Endothelial cell of umbilical vein (primary cell): ENCODE data around the gene VIP. TPM values are rescaled to one million over a fixed set of nuclear protein-coding genes. Genes with fewer than 3 reads are reported as not detected.

Source experiments
- BruUV-seq: library from RNA; stranded (reverse); fragments of 400-500 nt; replicated peaks from 2 replicates; lab custom pipeline; 2021; lab: Mats Ljungman, UMichigan
- CTCF ChIA-PET: fragments of 300-600, 350-600 bp; sonication (Branson Sonifier 250); formaldehyde crosslinking; loops from one replicate; lab custom pipeline; 2021; ENCODE audit warnings: antibody characterized with exemption, inconsistent platforms; lab: Charles Lee
- POLR2A ChIA-PET: fragments of 300-600, 350-600 bp; sonication (Branson Sonifier 250); formaldehyde crosslinking; loops from one replicate; lab custom pipeline; 2021; ENCODE audit warnings: antibody characterized with exemption, inconsistent platforms; lab: Charles Lee
- DNase-seq: peaks from one replicate; pipeline ENCODE4 v3.0.0-alpha.2; 2011; ENCODE audit warnings: low read depth, low spot score
- FAIRE-seq: peaks from 2 replicates; lab custom pipeline; 2011; peaks lifted over from hg19 to GRCh38; lab: Jason Lieb, UNC
- H2AFZ ChIP-seq: 2 replicates; pipeline ENCODE4 v1.6.0; 2012; ENCODE audit warnings: low read depth, low read length, control low read depth, inconsistent platforms
- H3K27ac ChIP-seq: 2 replicates; pipeline ENCODE4 v1.5.1; 2011; ENCODE audit warnings: low read depth, mild to moderate bottlenecking, control low read depth, low read length, moderate library complexity; ENCODE audit not compliant: insufficient read depth
- H3K27me3 ChIP-seq, 2 experiments: 2 replicates each; pipeline versions ENCODE4 v1.6.0 to v1.6.1; 2011; ENCODE audit warnings: low read length in 2 of 2, mixed read lengths in 1 of 2; ENCODE audit not compliant: control insufficient read depth in 2 of 2, insufficient read depth in 2 of 2
- H3K36me3 ChIP-seq, 2 experiments: 2 replicates in 1 of 2; 3 replicates in 1 of 2; pipeline ENCODE4 v1.5.1; 2011; ENCODE audit warnings: low read length in 2 of 2, mild to moderate bottlenecking in 1 of 2, moderate library complexity in 1 of 2; ENCODE audit not compliant: control insufficient read depth in 2 of 2, insufficient read depth in 2 of 2; ENCODE audit errors: extremely low read depth in 1 of 2
- H3K4me1 ChIP-seq: 3 replicates; pipeline ENCODE4 v1.5.1; 2011; ENCODE audit warnings: mild to moderate bottlenecking, low read length; ENCODE audit not compliant: control insufficient read depth, insufficient read depth; ENCODE audit errors: extremely low read depth
- H3K4me2 ChIP-seq: 2 replicates; pipeline ENCODE4 v1.6.1; 2011; ENCODE audit warnings: low read length, control low read depth, mixed read lengths; ENCODE audit not compliant: insufficient read depth
- H3K4me3 ChIP-seq, 3 experiments: fragments of 200-600 bp in 1 of 3; sonication (generic), shearing (Covaris generic) in 1 of 3; replicated peaks in 1 of 3; 2 replicates each; pipeline ENCODE4 v1.5.1; 2011 to 2016; ENCODE audit warnings: control low read depth in 3 of 3, low read length in 3 of 3, mild to moderate bottlenecking in 2 of 3, inconsistent platforms in 1 of 3, low read depth in 1 of 3, moderate library complexity in 1 of 3; ENCODE audit not compliant: insufficient read depth in 1 of 3
- H3K79me2 ChIP-seq: 2 replicates; pipeline ENCODE4 v1.6.0; 2012; ENCODE audit warnings: low read length, inconsistent platforms; ENCODE audit not compliant: control insufficient read depth, insufficient read depth
- H3K9ac ChIP-seq: replicated peaks from 2 replicates; pipeline ENCODE3; 2011; ENCODE audit warnings: low read length, control low read depth; ENCODE audit not compliant: insufficient read depth; ENCODE audit errors: extremely low read depth
- H3K9me1 ChIP-seq: replicated peaks from 3 replicates; pipeline ENCODE4 v1.6.0; 2011; ENCODE audit warnings: mild to moderate bottlenecking, low read length; ENCODE audit not compliant: control insufficient read depth, insufficient read depth; ENCODE audit errors: extremely low read depth
- H3K9me3 ChIP-seq: replicated peaks from 2 replicates; pipeline ENCODE4 v1.5.1; 2012; ENCODE audit warnings: low read length, inconsistent platforms; ENCODE audit not compliant: control insufficient read depth, insufficient read depth
- H4K20me1 ChIP-seq: replicated peaks from 2 replicates; pipeline ENCODE3; 2011; ENCODE audit warnings: mild to moderate bottlenecking, low read length; ENCODE audit not compliant: control insufficient read depth, insufficient read depth; ENCODE audit errors: extremely low read depth
- EZH2 ChIP-seq: IDR thresholded peaks from 2 replicates; pipeline ENCODE4 v1.6.1; 2012; ENCODE audit warnings: borderline replicate concordance, low read depth, mild to moderate bottlenecking, moderate library complexity, low read length, inconsistent platforms; ENCODE audit not compliant: severe bottlenecking
- FOS ChIP-seq: IDR thresholded peaks from 2 replicates; pipeline ENCODE4 v1.6.1; 2011; ENCODE audit warnings: mild to moderate bottlenecking, low read length, moderate library complexity, borderline replicate concordance; ENCODE audit not compliant: insufficient read depth
- GATA2 ChIP-seq: IDR thresholded peaks from 2 replicates; pipeline ENCODE4 v1.7.0; 2011; ENCODE audit warnings: low read depth, mild to moderate bottlenecking, moderate library complexity, mixed read lengths, low read length; ENCODE audit not compliant: insufficient read length, insufficient read depth
- JUN ChIP-seq: IDR thresholded peaks from 2 replicates; pipeline ENCODE4 v1.6.1; 2011; ENCODE audit warnings: borderline replicate concordance, low read depth; ENCODE audit not compliant: insufficient read length, insufficient read depth
- MYC ChIP-seq: IDR thresholded peaks from one replicate; pipeline ENCODE4 v1.6.1; 2011; ENCODE audit warnings: mild to moderate bottlenecking, low read depth, low read length
- POLR2A ChIP-seq: IDR thresholded peaks from 2 replicates; pipeline ENCODE4 v1.6.1; 2012; ENCODE audit warnings: low read depth, mild to moderate bottlenecking, control low read depth, low read length
- POLR2AphosphoS5 ChIP-seq: IDR thresholded peaks from 2 replicates; pipeline ENCODE4 v1.6.1; 2012; ENCODE audit warnings: low read depth, mild to moderate bottlenecking, control low read depth, low read length, moderate library complexity; ENCODE audit not compliant: insufficient read depth
- dilution Hi-C: fragments of 300-500 bp; cut with MboI; formaldehyde crosslinking; loops from one replicate; pipeline ENCODE4 v1.15.0; 2019; ENCODE audit warnings: low sequenced_read_pairs; ENCODE audit not compliant: extremely low pct_ligation_motif_present
- intact Hi-C: fragments of 100-400 bp; cut with micrococcal nuclease; formaldehyde crosslinking; loops from one replicate; pipeline ENCODE4 v1.10.0; 2022
- polyA plus RNA-seq, 4 experiments: library from polyadenylated mRNA; depleted of rRNA in 3 of 4; stranded (reverse) in 3 of 4; unstranded in 1 of 4; fragments of >200 nt; gene quantifications; 2 replicates each; pipeline versions ENCODE4 v1.2.1 to v1.2.3, GENCODE V29; 2011 to 2012; ENCODE audit warnings: missing spikeins in 1 of 4
- total RNA-seq: library from RNA; stranded (reverse); gene quantifications from 2 replicates; pipeline ENCODE4 v1.2.3, GENCODE V29; 2021
- TF ChIP-seq, protein P1 (sequence below), 2 donors: IDR thresholded peaks; 1 replicate in 1 of 2; 2 replicates in 1 of 2; pipeline ENCODE4 v1.5.1; 2011; ENCODE audit warnings: low read length in 2 of 2, mild to moderate bottlenecking in 2 of 2, moderate library complexity in 2 of 2, control low read depth in 1 of 2, inconsistent platforms in 1 of 2, low read depth in 1 of 2; ENCODE audit not compliant: insufficient read depth in 1 of 2; ENCODE audit errors: extremely low read depth in 1 of 2
- TF ChIP-seq, protein P2 (sequence below): IDR thresholded peaks from 2 replicates; pipeline ENCODE4 v1.6.1; 2011; ENCODE audit not compliant: insufficient read depth, insufficient read length

The VIP gene
- total and polyA plus RNA-seq, 2 donors (not counting 3 experiments of a cell fraction or from before 2014, with no cell fraction given) = 0.70 to 2.0 TPM

DNA sequence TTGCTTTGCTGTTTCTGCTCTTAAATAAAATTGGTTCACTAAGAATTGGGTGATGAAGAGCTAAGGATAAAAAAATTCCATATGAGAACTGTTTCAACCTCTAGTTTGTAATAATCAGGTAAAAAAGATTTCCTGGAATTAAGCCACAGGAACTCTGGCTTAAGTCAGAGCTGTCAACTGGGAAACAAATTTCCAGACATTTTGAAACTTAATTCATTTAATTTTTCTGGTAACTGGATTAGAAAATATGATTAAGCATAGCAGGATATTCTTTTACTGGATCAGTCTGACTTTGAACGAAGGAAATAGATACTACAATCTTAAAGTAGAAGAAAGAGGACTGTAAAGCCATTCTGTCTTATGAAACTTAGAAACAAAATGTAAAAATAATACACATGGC is 1.3 kb upstream of the VIP start:
- no peak for FAIRE-seq
- CTCF ChIA-PET = interaction anchor here (0.7 to 7.7 kb wide), 16 partner anchors 9 to 273 kb away, joined by 3 to 103 read pairs (median 4); no protein-coding TSS in a partner anchor
- Histone ChIP-seq H3K27me3 (peaks cover 0 to 2% of the 10 kb centered on the region in 2 experiments), H3K4me1 (no peaks in the 10 kb centered on the region), H3K79me2 (no peaks in the 10 kb centered on the region), H4K20me1 (peaks cover 2% of the 10 kb centered on the region), H2AFZ (no peak overlapping the region), H3K9me1 (no peaks in the 10 kb centered on the region), H3K9me3 (no peaks in the 10 kb centered on the region), H3K27ac (no peak overlapping the region), H3K4me3 (no peak overlapping the region), H3K4me2 (no peak overlapping the region), H3K9ac (no peak overlapping the region), H3K36me3 (no peaks in the 10 kb centered on the region)
- BruUV-seq = no TSS peak
- no peak for TF ChIP-seq FOS
- TF ChIP-seq, protein P1, sequence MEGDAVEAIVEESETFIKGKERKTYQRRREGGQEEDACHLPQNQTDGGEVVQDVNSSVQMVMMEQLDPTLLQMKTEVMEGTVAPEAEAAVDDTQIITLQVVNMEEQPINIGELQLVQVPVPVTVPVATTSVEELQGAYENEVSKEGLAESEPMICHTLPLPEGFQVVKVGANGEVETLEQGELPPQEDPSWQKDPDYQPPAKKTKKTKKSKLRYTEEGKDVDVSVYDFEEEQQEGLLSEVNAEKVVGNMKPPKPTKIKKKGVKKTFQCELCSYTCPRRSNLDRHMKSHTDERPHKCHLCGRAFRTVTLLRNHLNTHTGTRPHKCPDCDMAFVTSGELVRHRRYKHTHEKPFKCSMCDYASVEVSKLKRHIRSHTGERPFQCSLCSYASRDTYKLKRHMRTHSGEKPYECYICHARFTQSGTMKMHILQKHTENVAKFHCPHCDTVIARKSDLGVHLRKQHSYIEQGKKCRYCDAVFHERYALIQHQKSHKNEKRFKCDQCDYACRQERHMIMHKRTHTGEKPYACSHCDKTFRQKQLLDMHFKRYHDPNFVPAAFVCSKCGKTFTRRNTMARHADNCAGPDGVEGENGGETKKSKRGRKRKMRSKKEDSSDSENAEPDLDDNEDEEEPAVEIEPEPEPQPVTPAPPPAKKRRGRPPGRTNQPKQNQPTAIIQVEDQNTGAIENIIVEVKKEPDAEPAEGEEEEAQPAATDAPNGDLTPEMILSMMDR (IDR thresholded peaks at IDR 0.05; ENCODE audit: extremely low read depth in 1 of 2, insufficient read depth in 1 of 2, low read depth in 1 of 2, low read length in 2 of 2) = no peak
- TF ChIP-seq JUN = no peak
- TF ChIP-seq POLR2AphosphoS5 = no peak
- no peak for TF ChIP-seq EZH2
- no peak for TF ChIP-seq MYC
- TF ChIP-seq, protein P2, sequence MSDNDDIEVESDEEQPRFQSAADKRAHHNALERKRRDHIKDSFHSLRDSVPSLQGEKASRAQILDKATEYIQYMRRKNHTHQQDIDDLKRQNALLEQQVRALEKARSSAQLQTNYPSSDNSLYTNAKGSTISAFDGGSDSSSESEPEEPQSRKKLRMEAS = no peak
- no peak for TF ChIP-seq GATA2
- no peak for TF ChIP-seq POLR2A
- no peak for DNase-seq
- dilution Hi-C loops (no loop called here), intact Hi-C loops (no loop called here)
- POLR2A ChIA-PET = no interaction called here
